Measurements from ENCODE around the gene WDR1.

- TF ChIP-seq CTCF (IDR thresholded peaks at IDR 0.05; ENCODE audit: low read depth, low read length) (no peak), EZH2phosphoT487 (IDR thresholded peaks at IDR 0.05; ENCODE audit: low read depth) (no peak)
Observed at GRCh38 chr4:10105920-10106319, 10.7 kb downstream of the WDR1 start.
